ENCODE data around the gene GPT2. TPM values are rescaled to one million over a fixed set of nuclear protein-coding genes. Genes with fewer than 3 reads are reported as not detected.
A peak's percentile ranks its signal among the peaks of the same experiment; 100 is the strongest.
"Not testable (repeated sequence)": the region's sequence is repeated elsewhere in the genome, so short reads cannot be mapped to it uniquely, and the experiment has no call there.

Gene GPT2
- polyA plus RNA-seq, 3 donors, result 31.2 to 36.7 (median 33.3) TPM

DNA sequence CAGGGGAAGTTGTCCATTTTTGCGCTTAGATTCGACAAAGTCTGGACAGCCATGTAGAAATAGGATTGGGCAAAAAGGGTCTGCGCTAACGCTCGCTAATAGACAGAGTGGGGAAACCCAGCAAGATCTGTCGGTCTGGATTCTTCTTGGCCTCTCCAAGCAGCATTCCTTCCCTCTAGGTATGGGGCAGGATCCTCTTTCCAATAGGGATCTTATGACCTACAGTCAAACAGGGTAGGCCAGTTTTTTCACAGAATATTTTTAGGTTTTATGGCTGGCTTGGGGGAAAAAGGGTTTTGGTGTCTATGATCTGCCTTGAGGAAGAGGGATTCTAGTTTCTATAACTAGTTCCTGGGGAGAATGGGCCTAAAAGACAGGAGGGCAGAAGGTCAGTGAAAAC lies 26.0 kb upstream of the GPT2 start:
- DNase-seq, result no peak

DNA sequence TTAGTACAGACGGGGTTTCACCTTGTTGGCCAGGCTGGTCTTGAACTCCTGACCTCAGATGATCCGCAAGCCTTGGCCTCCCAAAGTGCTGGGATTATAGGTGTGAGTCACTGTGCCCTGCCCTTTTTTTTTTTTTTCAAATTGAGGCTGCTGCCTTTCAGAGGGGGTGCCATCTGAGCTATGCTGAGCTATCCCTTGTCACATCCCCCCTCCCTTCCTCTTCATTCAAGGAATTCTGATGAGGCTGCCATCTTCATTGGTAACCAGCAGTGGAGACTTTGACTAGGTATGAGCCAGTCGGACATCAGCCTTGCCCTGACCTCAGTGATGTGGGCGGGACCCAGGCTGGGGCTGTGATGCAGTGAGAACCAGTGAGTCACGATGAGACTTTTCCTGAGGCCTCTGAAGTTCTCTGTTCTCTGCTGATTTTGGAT lies 24.4 kb upstream of the GPT2 start:
- DNase-seq, result no peak

DNA sequence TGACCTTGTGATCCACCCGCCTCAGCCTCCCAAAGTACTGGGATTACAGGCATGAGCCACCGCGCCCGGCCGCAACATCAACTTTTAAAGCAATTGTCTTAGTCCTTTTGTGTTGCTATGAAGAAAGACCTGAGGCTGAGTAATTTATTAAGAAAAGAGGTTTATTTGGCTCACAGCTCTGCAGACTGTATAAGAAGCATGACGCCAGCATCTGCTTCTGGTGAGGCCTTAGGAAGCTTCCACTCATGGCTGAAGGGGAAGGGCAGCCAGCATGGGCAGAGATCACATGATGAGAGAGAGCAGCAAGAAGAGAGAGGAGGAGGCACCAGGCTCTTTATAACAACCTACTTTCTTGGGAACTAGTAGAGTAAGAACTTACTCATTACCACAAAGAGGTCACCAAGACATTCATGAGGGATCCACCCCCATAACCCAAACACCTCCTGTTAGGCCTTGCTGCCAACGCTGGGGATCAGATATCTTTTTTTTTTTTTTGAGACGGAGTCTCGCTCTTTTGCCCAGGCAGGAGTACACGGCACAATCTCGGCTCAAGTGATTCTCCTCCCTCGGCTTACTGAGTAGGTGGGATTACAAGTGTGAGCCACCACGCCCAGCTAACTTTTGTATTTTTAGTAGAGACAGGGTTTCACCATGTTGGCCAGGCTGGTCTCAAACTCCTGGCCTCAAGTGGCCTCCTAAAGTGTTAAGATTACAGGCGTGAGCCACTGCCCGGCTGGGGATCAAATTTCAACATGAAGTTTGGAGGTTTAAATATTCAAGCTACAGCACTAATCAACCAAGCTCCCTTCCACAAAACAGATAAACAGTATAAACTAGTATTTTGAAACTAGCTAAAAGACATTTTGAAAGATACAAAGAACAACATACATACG lies 21.4 kb upstream of the GPT2 start:
- no peak for DNase-seq

DNA sequence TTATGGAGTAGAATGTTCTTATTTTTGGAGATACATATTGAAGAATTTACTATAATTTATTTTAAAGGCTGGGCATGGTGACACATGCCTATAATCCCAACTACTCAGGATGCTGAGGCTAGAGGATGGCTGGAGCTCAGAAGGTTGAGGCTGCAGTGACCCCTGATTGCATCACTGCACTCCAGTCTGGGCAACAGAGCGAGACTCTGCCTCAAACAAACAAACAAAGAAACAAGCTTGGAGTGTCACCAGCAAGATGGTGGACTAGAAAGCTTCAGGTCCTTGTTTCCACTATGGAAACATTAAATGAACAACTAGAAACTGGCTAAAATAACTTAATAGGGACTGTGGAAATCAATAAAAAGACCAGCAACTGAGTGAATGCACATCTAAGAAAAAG lies 17.9 kb upstream of the GPT2 start:
- DNase-seq, result no peak

DNA sequence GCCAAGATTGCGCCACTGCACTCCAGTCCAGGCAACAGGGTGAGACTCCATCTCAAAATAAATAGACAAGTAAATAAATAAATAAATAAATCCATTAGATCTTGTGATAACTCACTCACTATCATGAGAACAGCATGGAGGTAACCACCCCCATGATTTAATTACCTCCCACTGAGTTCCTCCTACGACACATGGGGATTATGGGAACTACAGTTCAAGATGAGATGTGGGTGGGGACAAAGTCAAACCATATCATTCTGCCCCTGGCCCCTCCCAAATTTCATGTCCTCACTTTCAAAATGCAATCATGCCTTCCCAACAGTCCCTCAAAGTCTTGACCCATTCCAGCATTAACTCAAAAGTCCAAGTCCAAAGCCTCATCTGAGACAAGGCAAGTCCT lies 16.7 kb upstream of the GPT2 start:
- DNase-seq, result not testable (repeated sequence)

DNA sequence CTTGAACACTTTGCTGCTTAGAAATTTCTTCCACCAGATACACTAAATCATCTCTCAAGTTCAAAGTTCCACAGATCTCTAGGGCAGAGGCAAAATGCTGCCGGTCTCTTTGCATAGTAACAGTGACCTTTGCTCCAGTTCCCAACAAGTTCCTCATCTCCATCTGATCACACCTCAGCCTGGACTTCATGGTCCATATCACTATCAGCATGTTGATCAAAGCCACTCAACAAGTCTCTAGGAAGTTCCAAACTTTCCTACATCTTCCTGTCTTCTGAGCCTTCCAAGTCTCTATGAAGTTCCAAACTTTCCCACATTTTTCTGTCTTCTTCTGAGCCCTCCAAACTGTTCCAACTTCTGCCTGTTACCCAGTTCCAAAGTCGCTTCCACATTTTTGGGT lies 15.3 kb upstream of the GPT2 start:
- not testable (repeated sequence) for DNase-seq

DNA sequence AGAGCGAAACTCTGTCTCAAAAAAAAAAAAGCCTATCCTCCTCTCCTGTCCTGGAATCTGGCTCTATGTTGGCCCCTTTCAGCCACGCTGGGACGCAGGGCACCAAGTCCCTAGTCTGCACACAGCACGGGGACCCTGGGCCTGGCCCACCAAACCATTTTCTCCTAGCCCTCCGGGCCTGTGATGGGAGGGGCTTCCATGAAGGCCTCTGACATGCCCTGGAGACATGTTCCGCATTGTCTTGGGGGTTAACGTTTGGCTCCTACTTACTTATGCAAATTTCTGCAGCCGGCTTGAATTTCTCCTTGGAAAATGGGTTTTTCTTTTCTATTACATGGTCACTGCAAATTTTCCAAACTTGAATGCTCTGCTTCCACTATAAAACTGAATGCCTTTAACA lies 12.6 kb upstream of the GPT2 start:
- DNase-seq, result no peak

DNA sequence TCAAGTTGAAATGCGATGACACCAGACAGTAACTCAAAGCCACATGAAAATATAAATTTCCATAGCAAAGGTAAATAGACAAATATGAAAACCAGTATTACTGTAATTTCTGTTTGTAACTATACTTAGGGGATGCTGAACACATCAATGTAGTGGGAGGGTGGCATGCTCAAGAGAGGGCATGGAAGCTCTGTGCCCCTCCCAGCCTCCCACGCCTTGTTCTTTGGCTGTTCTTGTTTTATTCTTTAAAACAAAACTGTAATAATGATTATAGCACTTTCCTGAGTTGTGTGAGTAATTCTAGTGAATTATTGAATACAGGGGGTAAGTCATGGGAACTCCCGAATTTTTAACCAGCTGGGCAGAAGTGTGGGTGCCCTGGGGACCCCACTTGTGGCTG lies 11.0 kb upstream of the GPT2 start:
- no peak for DNase-seq

DNA sequence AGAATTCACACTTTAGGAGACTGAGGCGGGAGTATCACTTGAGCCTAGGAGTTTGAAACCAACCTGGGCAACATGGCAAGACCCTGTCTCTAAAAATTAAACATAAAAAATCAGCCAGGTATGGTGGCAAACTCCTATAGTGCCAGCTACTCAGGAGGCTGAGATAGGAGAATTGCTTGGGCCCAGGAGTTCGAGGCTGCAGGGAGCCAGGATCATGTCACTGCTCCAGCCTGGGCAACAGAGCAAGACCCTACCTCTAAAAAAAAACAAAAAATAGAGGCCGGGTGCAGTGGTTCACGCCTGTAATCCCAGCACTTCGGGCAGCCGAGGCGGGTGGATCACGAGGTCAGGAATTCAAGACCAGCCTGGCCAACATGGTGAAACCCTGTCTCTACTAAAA lies 8.9 kb upstream of the GPT2 start:
- DNase-seq, result no peak

DNA sequence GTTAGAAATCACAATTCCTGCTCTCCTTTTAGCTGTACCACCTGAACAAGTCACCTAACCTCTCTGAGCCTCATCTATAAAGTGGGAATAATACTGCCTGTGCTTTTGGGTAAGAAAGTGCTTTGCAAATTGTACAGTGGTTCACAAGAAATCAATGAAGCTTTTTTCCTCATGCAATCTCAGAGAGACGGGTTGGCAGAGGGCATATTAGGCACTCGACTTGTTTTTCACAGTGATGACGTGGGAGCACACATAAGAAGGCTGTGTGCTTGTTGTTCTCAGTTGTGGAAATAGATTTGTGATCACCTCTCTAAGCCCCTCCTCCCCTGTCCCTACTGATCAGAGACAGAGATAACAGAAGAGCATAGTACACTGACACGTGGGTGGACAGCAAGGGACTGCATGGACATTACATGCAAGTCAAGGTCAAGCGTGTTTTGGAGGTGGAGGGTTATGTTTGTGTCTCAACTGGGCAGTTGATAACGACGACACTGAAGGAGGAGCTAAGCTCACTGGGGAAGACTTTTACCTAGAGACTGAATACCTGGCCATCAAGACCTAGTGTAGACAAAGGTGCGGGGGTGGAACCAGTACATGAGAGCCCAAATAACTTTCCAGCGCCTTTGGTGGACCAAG lies 1.7 kb upstream of the GPT2 start:
- no peak for DNase-seq

DNA sequence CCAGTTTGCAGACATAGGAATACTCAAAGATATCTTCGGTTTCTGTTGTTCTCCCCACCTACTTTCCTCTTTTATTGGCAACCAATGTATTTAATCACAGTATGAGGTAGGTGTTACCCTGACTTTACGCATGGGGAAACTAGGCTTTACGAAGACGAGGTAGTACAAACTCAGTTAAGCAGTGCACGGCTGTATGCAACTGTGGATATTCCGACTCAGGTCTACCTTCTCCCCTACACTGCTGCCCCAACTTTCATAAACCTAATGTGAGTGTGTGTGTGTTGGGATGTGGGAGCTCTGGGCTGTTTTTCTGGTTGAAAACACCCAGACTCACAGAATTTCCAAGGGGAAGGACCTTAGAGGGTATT lies 1.2 kb upstream of the GPT2 start:
- DNase-seq, result no peak

DNA sequence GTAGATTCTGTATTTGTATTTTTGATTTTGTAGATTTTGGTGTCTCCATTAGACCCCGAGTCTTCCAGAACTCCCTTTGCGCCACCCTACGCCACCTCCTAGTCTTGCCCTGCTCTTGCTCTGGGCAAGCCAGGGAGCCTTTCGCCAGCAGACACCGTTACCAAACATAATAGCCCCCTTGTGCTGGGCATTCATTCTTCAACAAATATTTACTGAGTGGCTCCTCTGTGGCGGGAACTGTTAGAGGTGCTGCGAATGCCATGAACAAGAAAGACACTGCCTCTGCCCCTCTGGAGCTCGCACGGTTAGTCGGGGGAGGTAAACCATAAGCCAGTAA lies 841 bp upstream of the GPT2 start:
- no peak for DNase-seq

DNA sequence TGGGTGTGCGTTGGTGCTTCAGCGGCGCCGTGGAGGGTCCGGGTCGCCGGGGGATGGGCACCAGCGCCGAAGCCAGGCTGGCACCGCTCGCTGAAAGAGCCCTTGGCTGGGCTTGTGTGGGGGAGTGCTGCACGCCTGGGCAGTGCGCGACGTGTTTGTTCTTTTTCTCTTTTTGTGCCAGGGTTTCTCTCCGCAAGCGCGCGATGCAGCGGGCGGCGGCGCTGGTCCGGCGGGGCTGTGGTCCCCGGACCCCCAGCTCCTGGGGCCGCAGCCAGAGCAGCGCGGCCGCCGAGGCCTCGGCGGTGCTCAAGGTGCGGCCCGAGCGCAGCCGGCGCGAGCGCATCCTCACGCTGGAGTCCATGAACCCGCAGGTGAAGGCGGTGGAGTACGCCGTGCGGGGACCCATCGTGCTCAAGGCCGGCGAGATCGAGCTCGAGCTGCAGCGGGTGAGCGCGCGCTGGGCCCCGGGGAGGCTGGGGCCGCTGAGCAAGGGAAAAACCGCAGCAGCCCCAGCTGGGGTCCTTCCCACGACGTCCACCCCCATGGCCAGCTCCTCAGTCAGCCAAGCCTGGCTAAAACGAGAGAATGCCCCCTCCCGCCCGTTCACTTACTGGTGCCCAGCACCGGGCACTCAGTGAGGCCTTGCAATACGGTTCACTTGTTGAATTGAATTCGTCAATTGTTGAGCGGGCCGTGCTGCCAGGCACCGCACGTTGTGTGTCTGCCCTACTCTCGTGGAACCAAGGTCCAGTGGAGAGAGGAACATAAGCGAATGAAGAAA lies 541 bp downstream of the GPT2 start:
- no peak for DNase-seq

DNA sequence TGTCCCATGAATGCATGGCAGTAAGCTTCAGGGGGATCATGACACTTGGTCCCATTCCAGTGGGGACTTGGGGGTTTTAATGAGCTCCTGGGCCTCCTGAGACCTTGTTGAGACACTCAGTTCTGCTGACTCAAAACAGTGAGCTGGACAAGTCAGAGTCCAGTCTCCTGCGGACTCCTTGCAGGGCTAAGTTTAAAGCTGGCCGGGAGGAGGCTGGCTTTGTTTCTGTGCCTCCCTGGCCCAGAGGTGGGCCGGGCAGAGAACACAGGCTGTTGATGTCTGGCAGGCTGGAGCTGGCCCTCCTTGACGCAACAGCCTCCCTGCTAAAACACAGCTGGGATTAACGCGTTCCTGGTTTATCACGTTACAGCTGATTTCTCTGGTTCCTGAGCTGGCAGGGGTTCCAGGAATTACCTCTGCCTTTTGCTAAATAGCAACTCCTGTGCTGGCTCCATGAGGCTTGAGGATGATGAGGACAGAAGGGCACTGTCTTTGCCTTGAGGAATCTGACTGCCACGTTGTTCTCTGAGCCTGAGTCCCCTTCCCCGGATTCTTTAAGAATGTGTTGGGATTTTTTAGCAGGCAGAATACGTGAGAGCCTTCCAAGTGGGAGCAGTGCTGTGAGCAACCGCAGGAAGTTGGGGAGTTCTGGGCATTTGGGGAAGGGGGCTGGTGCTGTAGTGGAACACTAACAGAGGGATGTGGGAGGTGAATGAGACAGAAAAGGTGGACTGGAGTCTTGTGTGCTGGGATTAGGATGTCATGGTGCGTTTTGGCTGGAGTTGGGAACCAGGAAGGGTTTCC lies 2.0 kb downstream of the GPT2 start:
- DNase-seq, result no peak

DNA sequence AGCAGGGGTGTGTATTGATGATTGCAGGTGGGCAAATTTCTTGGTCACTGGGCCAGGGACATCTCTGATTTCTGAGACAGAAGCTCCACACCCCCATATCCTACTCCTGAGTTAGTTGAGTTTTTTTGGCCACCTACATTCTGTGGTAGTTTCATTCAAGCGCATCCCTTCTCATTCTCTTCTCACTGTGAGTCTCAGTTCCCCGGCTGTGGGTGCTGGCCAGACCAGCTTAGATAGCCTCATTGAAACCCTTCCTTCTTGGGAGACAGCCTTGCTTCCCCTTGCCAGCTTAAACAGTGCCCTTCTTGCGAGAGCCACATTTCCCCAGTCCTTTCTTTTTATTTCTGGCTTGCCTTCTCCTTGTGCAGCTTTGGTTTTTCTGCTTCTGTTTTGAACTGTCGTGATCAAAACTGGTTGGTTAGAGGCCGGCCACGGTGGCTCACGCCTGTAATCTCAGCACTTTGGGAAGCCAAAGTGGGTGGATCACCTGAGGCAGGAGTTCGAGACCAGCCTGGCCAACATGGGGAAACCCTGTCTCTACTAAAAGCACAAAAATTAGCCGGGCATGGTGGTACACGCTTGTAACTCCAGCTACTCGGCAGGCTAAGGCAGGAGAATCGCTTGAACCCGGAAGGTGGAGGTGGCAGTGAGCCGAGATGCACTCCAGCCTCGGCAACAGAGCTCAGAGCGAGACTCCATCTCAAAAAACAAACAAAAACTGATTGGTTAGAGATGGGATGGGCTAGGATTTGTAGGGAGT lies 2.8 kb downstream of the GPT2 start:
- no peak for DNase-seq

DNA sequence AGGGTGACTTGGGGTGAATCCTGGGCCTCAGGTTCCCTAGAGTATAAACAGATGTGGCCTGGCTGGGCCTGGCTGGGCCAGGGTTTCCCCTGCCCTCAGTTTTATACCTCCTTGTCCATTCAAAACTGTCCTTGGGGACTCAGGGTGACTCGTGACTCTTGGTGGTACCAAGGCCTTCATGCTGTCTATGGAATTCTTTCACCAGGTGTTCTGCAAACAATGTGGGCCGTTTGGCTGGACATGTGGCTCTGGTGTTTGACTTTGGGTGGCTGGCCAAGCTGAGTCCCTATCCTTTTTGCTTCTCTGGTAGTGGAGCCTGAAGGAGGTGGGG lies 3.3 kb downstream of the GPT2 start:
- DNase-seq, result no peak

DNA sequence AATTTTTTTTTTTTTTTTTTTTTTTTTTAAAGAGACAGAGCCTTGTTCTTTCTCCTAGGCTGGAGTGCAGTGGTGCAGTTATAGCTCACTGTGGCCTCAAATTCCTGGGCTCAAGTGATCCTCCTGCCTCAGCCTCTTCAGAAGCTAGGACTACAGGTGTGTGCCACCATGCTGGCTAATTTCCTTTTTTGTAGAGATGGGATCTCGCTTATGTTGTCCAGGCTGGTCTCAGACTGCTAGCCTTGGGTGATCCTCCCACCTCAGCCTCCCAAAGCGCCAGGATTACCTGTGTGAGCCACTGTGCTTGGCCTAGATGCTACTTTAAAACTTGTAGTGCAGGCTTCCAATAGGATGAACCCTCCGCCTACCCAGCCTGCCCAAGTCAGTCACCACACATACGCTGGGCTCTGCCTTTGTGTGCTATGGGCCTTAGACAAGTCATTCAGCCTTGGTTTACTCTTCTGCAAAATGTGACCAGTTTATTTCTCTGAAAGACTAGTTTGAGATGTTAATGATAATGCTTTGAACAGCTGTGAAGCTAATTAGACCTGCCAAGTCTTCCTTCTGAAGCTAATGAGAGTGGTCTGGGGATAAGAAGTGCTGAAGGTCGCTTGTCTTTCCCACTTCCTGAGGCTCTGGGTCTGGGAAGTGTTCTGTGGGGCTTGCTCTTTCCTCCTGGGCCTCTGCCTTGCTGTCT lies 5.2 kb downstream of the GPT2 start:
- DNase-seq, result no peak

DNA sequence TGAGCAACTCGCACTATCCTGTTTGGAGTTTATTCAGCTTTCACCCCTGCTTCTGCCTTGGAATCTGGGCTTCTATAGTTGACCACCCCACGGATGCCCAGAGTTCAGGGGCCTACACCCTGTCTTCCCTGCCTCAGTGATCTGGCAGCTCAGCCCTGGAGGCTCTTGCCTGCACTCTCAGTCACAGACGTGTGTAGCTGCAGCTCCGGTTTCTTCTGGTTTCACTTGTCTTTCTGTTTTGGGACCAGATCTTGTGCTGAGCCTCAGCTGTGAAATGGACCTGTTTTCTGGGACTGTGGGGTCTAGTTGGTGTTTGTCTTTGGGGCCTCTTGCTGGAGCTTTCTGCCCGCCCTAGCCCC lies 5.8 kb downstream of the GPT2 start:
- no peak for DNase-seq

DNA sequence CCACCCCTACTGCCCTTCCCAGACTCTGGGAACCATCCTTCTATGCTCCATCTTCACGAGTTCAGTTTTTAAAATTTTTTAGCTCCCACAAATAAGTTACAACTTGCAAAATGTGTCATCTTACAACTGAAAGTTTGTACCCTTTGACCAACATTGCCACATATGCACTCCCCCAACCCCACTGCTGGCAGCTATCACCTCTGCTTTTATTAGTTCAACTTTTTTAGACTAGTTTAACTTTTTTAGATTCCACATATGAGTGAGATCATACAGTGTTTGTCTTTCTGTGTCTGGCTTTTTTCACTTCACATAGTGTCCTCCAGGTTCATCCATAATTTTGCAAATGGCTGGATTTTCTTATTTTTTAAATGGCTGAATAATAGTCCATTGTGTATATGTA lies 7.7 kb downstream of the GPT2 start:
- no peak for DNase-seq

DNA sequence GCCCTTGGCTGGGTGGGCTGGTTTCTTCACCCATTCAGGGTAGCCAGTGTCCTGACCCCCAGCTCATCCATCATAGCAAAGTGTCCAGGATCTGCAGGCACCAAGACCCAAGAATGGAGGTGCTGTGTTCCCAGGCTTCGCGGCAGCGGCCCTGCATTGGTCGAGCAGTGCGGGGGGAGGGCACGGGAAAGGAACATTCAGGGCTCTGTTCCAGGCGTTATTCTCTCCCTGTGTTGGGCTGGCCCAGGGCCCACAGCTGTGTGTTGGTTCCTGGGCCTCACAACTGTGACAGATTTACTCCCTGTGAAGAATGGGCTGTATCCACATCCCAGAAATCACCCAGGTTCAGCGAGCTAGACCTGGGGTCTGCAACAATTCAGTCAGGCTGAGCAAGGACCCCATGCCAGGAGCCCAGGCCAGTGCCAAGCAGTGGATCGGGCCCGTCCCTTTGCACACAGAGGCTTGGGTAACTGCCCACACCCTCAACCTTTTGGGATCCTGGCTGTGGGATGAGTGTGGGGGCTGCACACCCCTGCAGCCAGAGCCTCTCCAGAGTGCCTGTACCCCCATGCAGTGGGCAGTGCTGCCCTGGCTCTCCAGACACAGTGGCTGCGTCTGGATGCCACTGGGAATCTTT lies 10.0 kb downstream of the GPT2 start:
- peak; percentile 31 for DNase-seq
